Retina (tissue), 1 donor: ENCODE results near the gene PTPRK.
A peak's percentile ranks its signal among the peaks of the same experiment; 100 is the strongest.

Experiments
- DNase-seq: peaks from one replicate; pipeline ENCODE4 v3.0.0-alpha.2; 2016

The PTPRK gene

GRCh38 chr6:128121190-128121589 is 399.2 kb downstream of the PTPRK start:
- DNase-seq: no peak

GRCh38 chr6:128118401-128118800 is 402.0 kb downstream of the PTPRK start:
- DNase-seq: no peak

GRCh38 chr6:128117916-128118315 is 402.5 kb downstream of the PTPRK start:
- DNase-seq: no peak

- no peak for DNase-seq
Observed at GRCh38 chr6:128114164-128114563, 406.2 kb downstream of the PTPRK start.

- DNase-seq: peak; percentile 21
Observed at GRCh38 chr6:128112494-128112893, 407.9 kb downstream of the PTPRK start.

GRCh38 chr6:128111096-128111495 is 409.3 kb downstream of the PTPRK start:
- DNase-seq: no peak

GRCh38 chr6:128107682-128108081 is 412.7 kb downstream of the PTPRK start:
- DNase-seq: no peak

GRCh38 chr6:128099571-128100197 is 420.7 kb downstream of the PTPRK start:
- DNase-seq: no peak

- no peak for DNase-seq
Observed at GRCh38 chr6:128098000-128098581, 422.3 kb downstream of the PTPRK start.

- DNase-seq: peak; percentile 32
Observed at GRCh38 chr6:128097009-128097408, 423.4 kb downstream of the PTPRK start.

- no peak for DNase-seq
Observed at GRCh38 chr6:128095362-128095761, 425.0 kb downstream of the PTPRK start.

GRCh38 chr6:128079021-128079420 is 441.4 kb downstream of the PTPRK start:
- DNase-seq: no peak

- DNase-seq: no peak
Observed at GRCh38 chr6:128078276-128078675, 442.1 kb downstream of the PTPRK start.

- no peak for DNase-seq
Observed at GRCh38 chr6:128076843-128077242, 443.6 kb downstream of the PTPRK start.

- DNase-seq: no peak
Observed at GRCh38 chr6:128074567-128074966, 445.8 kb downstream of the PTPRK start.

GRCh38 chr6:128073389-128073788 is 447.0 kb downstream of the PTPRK start:
- no peak for DNase-seq

- no peak for DNase-seq
Observed at GRCh38 chr6:128071212-128071611, 449.2 kb downstream of the PTPRK start.

- no peak for DNase-seq
Observed at GRCh38 chr6:128070406-128070805, 450.0 kb downstream of the PTPRK start.

- no peak for DNase-seq
Observed at GRCh38 chr6:128069188-128069587, 451.2 kb downstream of the PTPRK start.

- peak; percentile 54 for DNase-seq
Observed at GRCh38 chr6:128068119-128068479, 452.3 kb downstream of the PTPRK start.

GRCh38 chr6:128067446-128068118 is 452.8 kb downstream of the PTPRK start:
- no peak for DNase-seq

GRCh38 chr6:128065072-128065471 is 455.3 kb downstream of the PTPRK start:
- DNase-seq: no peak

GRCh38 chr6:128064540-128064895 is 455.9 kb downstream of the PTPRK start:
- no peak for DNase-seq

GRCh38 chr6:128063850-128064539 is 456.4 kb downstream of the PTPRK start:
- DNase-seq: no peak
